Measurements from ENCODE around the gene PNLIPRP3.

PNLIPRP3 gene

GRCh38 chr10:116427671-116428070 lies at the start of gene PNLIPRP3:
Gene PNLIPRP3 (plus strand): TSS chr10:116427847. CDS start chr10:116428013, 166 bp downstream.
- TF ChIP-seq REST (IDR thresholded peaks at IDR 0.05; ENCODE audit: low read depth) (no peak), TEAD4 (IDR thresholded peaks at IDR 0.05) (no peak), TAF1 (IDR thresholded peaks at IDR 0.05; ENCODE audit: low read depth) (no peak), YY1 (IDR thresholded peaks at IDR 0.05; ENCODE audit: low read depth) (no peak), EP300 (IDR thresholded peaks at IDR 0.05; ENCODE audit: borderline replicate concordance) (no peak), TCF12 (IDR thresholded peaks at IDR 0.05; ENCODE audit: low read depth) (no peak)

DNA sequence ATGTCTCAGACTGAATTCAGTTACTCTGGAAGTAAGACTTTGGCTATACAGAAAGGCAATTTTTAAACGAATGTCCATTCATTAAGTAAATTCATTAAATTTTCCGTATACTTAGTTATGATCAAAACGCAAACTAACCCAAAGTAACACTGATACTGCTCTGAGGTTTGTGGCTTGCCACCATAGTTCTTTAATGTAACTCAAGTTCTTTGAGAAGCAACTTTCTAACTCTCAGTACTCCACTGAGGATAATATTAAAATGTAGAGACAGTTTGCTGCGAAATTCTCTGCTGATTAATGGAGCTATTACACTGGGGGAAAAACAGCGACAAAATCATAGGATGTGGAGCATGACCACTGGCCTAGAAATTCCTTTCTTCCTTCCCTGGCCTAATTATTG lies 45.4 kb upstream of the PNLIPRP3 start:
- no peak for TF ChIP-seq ZBTB7A (IDR thresholded peaks at IDR 0.05; ENCODE audit: low read depth)
- TF ChIP-seq NFIC (IDR thresholded peaks at IDR 0.05) = no peak
- TF ChIP-seq TEAD4 (IDR thresholded peaks at IDR 0.05) = no peak
- TF ChIP-seq EGR1 (IDR thresholded peaks at IDR 0.05) = no peak
- TF ChIP-seq, protein P1, sequence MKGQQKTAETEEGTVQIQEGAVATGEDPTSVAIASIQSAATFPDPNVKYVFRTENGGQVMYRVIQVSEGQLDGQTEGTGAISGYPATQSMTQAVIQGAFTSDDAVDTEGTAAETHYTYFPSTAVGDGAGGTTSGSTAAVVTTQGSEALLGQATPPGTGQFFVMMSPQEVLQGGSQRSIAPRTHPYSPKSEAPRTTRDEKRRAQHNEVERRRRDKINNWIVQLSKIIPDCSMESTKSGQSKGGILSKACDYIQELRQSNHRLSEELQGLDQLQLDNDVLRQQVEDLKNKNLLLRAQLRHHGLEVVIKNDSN (IDR thresholded peaks at IDR 0.05) = no peak
- no peak for TF ChIP-seq TCF12 (IDR thresholded peaks at IDR 0.05; ENCODE audit: low read depth)
- no peak for TF ChIP-seq FOXM1 (IDR thresholded peaks at IDR 0.05; ENCODE audit: borderline replicate concordance, low read depth)
- no peak for TF ChIP-seq MAX (IDR thresholded peaks at IDR 0.05)
- no peak for TF ChIP-seq EP300 (IDR thresholded peaks at IDR 0.05; ENCODE audit: borderline replicate concordance)
- no peak for TF ChIP-seq TAF1 (IDR thresholded peaks at IDR 0.05; ENCODE audit: low read depth)
- TF ChIP-seq CREB1 (IDR thresholded peaks at IDR 0.05; ENCODE audit: low read depth) = no peak
- no peak for TF ChIP-seq REST (IDR thresholded peaks at IDR 0.05; ENCODE audit: low read depth)
- no peak for TF ChIP-seq RAD21 (IDR thresholded peaks at IDR 0.05; ENCODE audit: low read depth)
- no peak for TF ChIP-seq CEBPB (IDR thresholded peaks at IDR 0.05)
- no peak for TF ChIP-seq YY1 (IDR thresholded peaks at IDR 0.05; ENCODE audit: low read depth)

DNA sequence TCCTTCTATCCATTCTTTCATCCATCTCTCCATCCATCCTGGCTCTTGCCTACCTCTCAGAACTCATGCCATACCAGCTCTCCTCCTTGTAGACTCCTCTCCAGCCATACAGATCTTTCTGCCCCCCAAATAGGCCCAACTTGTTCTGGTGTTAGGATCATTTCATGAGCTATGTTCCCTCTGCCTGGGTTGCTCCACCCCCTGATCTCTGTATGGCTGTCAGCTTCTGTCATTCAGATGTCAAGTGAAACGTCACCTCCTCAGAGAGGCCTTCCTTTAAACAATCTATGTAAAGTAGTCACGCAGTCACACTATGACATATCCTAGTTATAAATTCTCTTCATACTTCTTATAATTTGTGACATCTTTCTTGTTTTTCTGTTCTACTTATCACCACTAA lies 42.3 kb upstream of the PNLIPRP3 start:
- TF ChIP-seq RAD21 (IDR thresholded peaks at IDR 0.05; ENCODE audit: low read depth) (no peak), TCF12 (IDR thresholded peaks at IDR 0.05; ENCODE audit: low read depth) (no peak), YY1 (IDR thresholded peaks at IDR 0.05; ENCODE audit: low read depth) (no peak), FOXM1 (IDR thresholded peaks at IDR 0.05; ENCODE audit: borderline replicate concordance, low read depth) (no peak), NFIC (IDR thresholded peaks at IDR 0.05) (no peak), ZBTB7A (IDR thresholded peaks at IDR 0.05; ENCODE audit: low read depth) (no peak), MAX (IDR thresholded peaks at IDR 0.05) (no peak), TEAD4 (IDR thresholded peaks at IDR 0.05) (no peak), CREB1 (IDR thresholded peaks at IDR 0.05; ENCODE audit: low read depth) (no peak), EGR1 (IDR thresholded peaks at IDR 0.05) (no peak), EP300 (IDR thresholded peaks at IDR 0.05; ENCODE audit: borderline replicate concordance) (no peak), CEBPB (IDR thresholded peaks at IDR 0.05) (no peak), TAF1 (IDR thresholded peaks at IDR 0.05; ENCODE audit: low read depth) (no peak), REST (IDR thresholded peaks at IDR 0.05; ENCODE audit: low read depth) (no peak)
- TF ChIP-seq, protein P1 (IDR thresholded peaks at IDR 0.05) = no peak

DNA sequence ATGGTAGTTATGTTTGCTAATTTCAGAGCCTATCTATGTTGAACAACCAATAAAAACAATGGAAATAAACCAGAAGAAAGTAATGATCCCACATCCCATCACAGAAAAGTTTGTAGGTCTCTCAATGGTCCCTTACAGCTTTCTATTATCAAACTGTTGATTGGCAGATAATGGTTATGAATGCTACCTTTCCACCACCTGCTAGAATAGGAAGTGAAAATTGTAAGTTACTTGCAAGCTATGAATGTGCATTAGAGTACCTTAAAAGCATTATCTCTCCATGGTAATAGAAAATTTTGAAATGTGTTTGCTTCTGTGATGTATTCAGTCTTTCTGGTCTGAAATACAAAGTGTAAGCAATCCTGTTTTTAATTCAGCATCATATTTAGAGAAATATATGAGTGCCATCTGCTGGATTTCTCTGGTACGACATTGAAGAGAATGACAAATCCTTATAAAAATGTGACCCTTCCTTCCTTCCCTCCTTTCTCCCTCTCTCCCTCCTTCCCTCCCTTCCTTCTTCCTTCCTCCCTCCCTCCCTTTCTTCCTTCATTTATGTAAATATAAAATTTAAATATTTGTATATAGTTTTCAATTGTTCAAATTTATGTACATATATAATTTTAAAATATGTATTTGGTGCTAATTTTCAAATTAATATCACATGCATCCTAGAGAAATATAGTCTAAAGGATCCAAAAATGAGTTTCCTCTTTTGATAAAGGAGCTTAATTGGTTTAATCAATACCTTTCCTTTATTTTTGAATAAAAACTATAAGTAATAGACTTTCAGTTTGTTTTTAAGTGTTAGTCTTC lies 41.4 kb upstream of the PNLIPRP3 start:
- TF ChIP-seq FOXM1 (IDR thresholded peaks at IDR 0.05; ENCODE audit: borderline replicate concordance, low read depth) = no peak
- TF ChIP-seq RAD21 (IDR thresholded peaks at IDR 0.05; ENCODE audit: low read depth) = peak; percentile 62
- no peak for TF ChIP-seq TEAD4 (IDR thresholded peaks at IDR 0.05)
